Smooth muscle cell (in vitro differentiated cells): ENCODE data around the gene CACNA1B. TPM values are rescaled to one million over a fixed set of nuclear protein-coding genes. Genes with fewer than 3 reads are reported as not detected.

ENCODE experiments used
- DNase-seq: peaks from one replicate; lab custom pipeline; 2025; ENCODE audit not compliant: unreplicated experiment; lab: John Stamatoyannopoulos, UW
- H2AFZ ChIP-seq: fragments of 200-600 bp; sonication (generic); 2 replicates; pipeline ENCODE4 v1.6.0; 2016; ENCODE audit warnings: antibody characterized with exemption, low read depth, mild to moderate bottlenecking
- H3F3A ChIP-seq: fragments of 200-600 bp; sonication (generic); 2 replicates; pipeline ENCODE4 v1.6.0; 2017; ENCODE audit warnings: antibody characterized with exemption, low read depth
- H3K27ac ChIP-seq: fragments of 200-600 bp; sonication (generic); 2 replicates; pipeline ENCODE4 v1.5.1; 2016; ENCODE audit warnings: low read depth, mild to moderate bottlenecking
- H3K27me3 ChIP-seq: fragments of 200-600 bp; sonication (generic); 2 replicates; pipeline ENCODE4 v1.6.1; 2016; ENCODE audit warnings: low read depth, mild to moderate bottlenecking
- H3K36me3 ChIP-seq: fragments of 200-600 bp; sonication (generic); 2 replicates; pipeline ENCODE4 v1.5.1; 2016; ENCODE audit warnings: low read depth
- H3K4me1 ChIP-seq: fragments of 200-600 bp; sonication (generic); 2 replicates; pipeline ENCODE4 v1.5.1; 2016; ENCODE audit warnings: low read depth
- H3K4me2 ChIP-seq: fragments of 200-600 bp; sonication (generic); 2 replicates; pipeline ENCODE4 v1.6.0; 2016; ENCODE audit warnings: mild to moderate bottlenecking
- H3K4me3 ChIP-seq: fragments of 200-600 bp; sonication (generic); 2 replicates; pipeline ENCODE4 v1.5.1; 2016; ENCODE audit warnings: mild to moderate bottlenecking
- H3K79me2 ChIP-seq: fragments of 200-600 bp; sonication (generic); 2 replicates; pipeline ENCODE4 v1.6.0; 2016; ENCODE audit warnings: low read depth, mild to moderate bottlenecking
- H3K9ac ChIP-seq: fragments of 200-600 bp; sonication (generic); 2 replicates; pipeline ENCODE4 v1.6.0; 2016; ENCODE audit warnings: low read depth
- H3K9me3 ChIP-seq: fragments of 200-600 bp; sonication (generic); replicated peaks from 2 replicates; pipeline ENCODE4 v1.5.1; 2016; ENCODE audit warnings: low read depth
- H4K20me1 ChIP-seq: fragments of 200-600 bp; sonication (generic); 2 replicates; pipeline ENCODE4 v1.6.0; 2016; ENCODE audit warnings: low read depth
- CTCF ChIP-seq: fragments of 200-600 bp; sonication (generic); IDR thresholded peaks from 2 replicates; pipeline ENCODE4 v1.5.1; 2017; ENCODE audit warnings: borderline replicate concordance, mild to moderate bottlenecking, antibody characterized with exemption; ENCODE audit not compliant: insufficient read depth, poor library complexity, severe bottlenecking
- WGBS: methylation state at CpG from one replicate; pipeline ENCODE4 v1.1.7; 2016; ENCODE audit warnings: low lambda C conversion rate; 5-methylcytosine and 5-hydroxymethylcytosine counted together
- polyA plus RNA-seq: library from polyadenylated mRNA; unstranded; fragments of >200 nt; fragmentation: Nextera tagmentation; extraction: Ambion mirVana; gene quantifications from 2 replicates; pipeline ENCODE4 v1.2.1, GENCODE V29; 2016
- total RNA-seq: library from RNA; depleted of rRNA; stranded (reverse); fragments of >200 nt; gene quantifications from 2 replicates; pipeline ENCODE4 v1.2.3, GENCODE V29; 2014

CACNA1B gene
- total and polyA plus RNA-seq, 2 experiments from 2014 or later = 0.09 to 0.23 TPM

DNA sequence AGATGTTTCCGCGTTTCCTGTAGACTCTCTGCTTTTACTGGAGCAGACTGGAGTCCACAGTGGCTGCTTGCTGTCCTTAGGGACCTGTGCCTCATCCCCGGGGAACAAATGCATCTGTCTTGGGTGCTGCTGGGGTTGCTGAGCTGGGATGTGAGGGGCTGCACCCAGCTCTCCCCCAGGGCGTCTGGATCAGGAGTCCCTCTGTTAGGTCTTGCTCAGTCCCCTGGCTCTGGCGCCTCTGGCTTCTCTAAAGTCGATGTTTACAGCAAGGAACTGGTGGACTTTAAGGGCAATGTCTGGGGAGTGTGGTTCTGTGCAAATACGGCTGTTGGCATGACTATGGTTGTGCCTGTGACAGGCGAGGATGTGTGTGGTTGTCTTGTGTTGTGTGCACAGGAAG, 91.4 kb downstream of the CACNA1B start:
- H3K27ac ChIP-seq = no peak overlapping the region
- H3K9ac ChIP-seq = no peak overlapping the region
- no peak overlapping the region for H3K4me2 ChIP-seq
- H3K4me3 ChIP-seq = no peak overlapping the region
- H4K20me1 ChIP-seq = no peaks in the 10 kb centered on the region
- H3F3A ChIP-seq = no peaks in the 10 kb centered on the region
- no peak overlapping the region for H2AFZ ChIP-seq
- no peaks in the 10 kb centered on the region for H3K36me3 ChIP-seq
- TF ChIP-seq CTCF = no peak
- no peaks in the 10 kb centered on the region for H3K4me1 ChIP-seq
- H3K9me3 ChIP-seq = no peaks in the 10 kb centered on the region
- no peak for DNase-seq
- WGBS = 87% methylated on average over 8 of the region's 8 CpGs
- no peaks in the 10 kb centered on the region for H3K27me3 ChIP-seq
- no peaks in the 10 kb centered on the region for H3K79me2 ChIP-seq

- Histone ChIP-seq H3K36me3 (no peaks in the 10 kb centered on the region), H3K27me3 (no peaks in the 10 kb centered on the region), H3K4me2 (no peak overlapping the region), H3F3A (no peaks in the 10 kb centered on the region), H3K9ac (no peak overlapping the region), H3K9me3 (no peaks in the 10 kb centered on the region), H3K27ac (no peak overlapping the region), H3K4me1 (no peaks in the 10 kb centered on the region), H3K79me2 (no peaks in the 10 kb centered on the region), H3K4me3 (no peak overlapping the region), H4K20me1 (no peaks in the 10 kb centered on the region), H2AFZ (no peak overlapping the region)
- no peak for DNase-seq
- TF ChIP-seq CTCF = no peak
- WGBS = 79% methylated on average over 3 of the region's 3 CpGs
These were observed 92.1 kb downstream of the CACNA1B start for GRCh38 chr9:137969685-137970084.

DNA sequence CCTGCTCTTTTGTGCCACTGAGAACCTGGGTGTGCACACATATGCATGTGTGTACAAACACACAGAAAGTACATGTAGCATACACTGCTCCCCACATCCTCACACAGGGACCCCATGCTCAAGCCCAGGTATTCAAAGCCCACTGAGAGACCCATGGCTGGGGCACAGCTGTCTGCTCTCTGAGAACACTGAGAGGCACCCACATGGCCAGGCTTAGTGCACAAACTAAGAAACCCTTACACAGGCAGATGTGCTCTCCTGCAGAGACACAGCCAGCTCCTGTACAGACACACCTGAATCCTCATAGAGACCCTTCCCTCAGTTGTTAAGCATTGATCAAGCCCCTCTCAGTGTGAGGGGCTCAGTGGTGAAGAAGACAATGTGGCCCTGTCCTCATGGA, 92.5 kb downstream of the CACNA1B start:
- Histone ChIP-seq H3K9me3 (no peaks in the 10 kb centered on the region), H3F3A (no peaks in the 10 kb centered on the region), H3K27ac (no peak overlapping the region), H3K4me3 (no peak overlapping the region), H4K20me1 (no peaks in the 10 kb centered on the region), H3K79me2 (no peaks in the 10 kb centered on the region), H3K4me1 (no peaks in the 10 kb centered on the region), H3K36me3 (no peaks in the 10 kb centered on the region), H3K27me3 (no peaks in the 10 kb centered on the region), H3K9ac (no peak overlapping the region), H2AFZ (no peak overlapping the region), H3K4me2 (no peak overlapping the region)
- no peak for TF ChIP-seq CTCF
- DNase-seq = no peak

DNA sequence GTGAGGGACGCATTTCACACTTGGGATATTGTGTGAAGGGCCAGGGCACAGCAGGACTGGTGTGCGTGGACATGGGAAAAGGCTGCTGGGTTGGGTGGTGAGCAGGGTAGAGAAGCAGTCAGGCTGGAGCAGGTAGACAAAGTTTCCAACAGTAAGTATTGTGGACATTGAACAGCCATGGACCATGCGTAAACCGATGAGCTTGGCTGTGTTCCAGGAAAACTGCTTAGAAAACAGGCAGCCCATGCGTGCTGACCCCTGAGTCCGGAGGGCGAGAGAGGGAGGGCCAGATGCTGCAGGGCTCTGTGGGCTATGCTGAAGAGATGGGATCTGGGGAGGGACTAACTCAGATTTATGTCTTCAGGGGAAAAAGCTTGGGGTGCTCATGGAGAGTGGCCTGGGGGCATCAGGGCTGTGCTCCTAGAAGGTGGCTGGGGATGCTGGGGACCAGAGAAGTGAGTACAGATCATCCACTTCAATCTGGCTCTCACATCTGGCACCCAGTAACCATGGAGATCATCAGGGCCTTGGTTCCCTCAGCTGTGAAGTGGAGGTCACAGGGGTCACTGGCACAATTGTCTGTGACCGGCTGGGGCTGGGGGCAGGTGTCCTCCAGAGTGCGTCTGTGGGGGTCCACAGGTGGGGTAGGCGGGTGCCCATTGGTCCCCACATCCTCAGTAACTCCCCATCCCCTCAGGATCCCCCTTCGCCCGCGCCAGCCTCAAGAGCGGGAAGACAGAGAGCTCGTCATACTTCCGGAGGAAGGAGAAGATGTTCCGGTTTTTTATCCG, 93.3 kb downstream of the CACNA1B start:
- no peak overlapping the region for H3K27ac ChIP-seq
- no peaks in the 10 kb centered on the region for H3K27me3 ChIP-seq
- 93% methylated on average over 16 of the region's 18 CpGs for WGBS
- no peaks in the 10 kb centered on the region for H4K20me1 ChIP-seq
- no peak overlapping the region for H3K9ac ChIP-seq
- H3K4me3 ChIP-seq = no peak overlapping the region
- H3K4me1 ChIP-seq = no peaks in the 10 kb centered on the region
- H2AFZ ChIP-seq = no peak overlapping the region
- TF ChIP-seq CTCF = no peak
- no peaks in the 10 kb centered on the region for H3K79me2 ChIP-seq
- H3K36me3 ChIP-seq = no peaks in the 10 kb centered on the region
- H3K4me2 ChIP-seq = no peak overlapping the region
- no peaks in the 10 kb centered on the region for H3K9me3 ChIP-seq
- no peak for DNase-seq
- no peaks in the 10 kb centered on the region for H3F3A ChIP-seq
